ENCODE measurements around the gene DFFA.

Gene DFFA, protein sequence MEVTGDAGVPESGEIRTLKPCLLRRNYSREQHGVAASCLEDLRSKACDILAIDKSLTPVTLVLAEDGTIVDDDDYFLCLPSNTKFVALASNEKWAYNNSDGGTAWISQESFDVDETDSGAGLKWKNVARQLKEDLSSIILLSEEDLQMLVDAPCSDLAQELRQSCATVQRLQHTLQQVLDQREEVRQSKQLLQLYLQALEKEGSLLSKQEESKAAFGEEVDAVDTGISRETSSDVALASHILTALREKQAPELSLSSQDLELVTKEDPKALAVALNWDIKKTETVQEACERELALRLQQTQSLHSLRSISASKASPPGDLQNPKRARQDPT

DNA sequence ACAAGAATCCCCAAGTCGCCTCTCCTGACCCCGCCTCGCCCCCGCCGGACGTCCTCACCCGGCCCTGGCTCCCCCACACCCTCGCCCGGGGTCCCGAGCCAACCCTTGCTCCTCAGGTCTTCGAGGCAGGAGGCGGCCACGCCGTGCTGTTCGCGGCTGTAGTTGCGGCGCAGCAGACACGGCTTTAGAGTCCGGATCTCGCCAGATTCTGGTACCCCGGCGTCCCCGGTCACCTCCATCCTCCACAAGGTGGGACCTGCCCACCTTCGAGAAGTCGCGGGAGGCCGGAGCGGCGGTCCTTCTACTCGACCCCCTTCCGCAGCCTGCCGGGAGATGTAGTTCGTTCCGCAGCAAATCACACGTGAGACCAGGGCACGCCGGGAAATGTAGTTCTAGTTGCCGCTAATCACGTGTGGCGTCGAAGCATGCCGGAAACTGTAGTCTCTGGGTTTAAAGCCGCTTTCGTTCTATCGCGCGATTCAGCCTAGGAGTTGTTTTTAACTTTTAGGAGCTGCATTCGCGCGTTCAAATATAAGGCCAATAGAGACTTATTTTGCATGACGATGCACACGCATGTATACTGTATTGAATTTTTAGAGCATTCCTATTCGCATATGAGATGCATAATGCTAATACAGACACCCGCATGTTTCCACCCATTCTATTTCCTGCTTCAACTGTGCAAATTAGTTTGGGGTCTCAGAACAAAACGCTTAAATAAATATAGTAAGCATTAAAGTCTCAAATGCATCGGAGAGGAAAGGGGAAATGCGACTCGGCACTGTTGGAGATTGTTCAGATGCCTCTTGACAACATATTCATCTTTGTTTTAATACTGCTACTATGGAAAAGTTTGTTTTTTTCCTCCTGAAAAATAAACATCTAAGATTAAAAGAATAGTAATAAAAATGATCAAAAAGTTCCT lies at the start of gene DFFA:
Gene DFFA, minus strand, starts transcription at position 310 of the 925 bp plus-strand sequence. Its CDS starts 71 bp downstream, at position 239.
- peak within 1 kb of the TSS; percentile 65 for H3K27ac ChIP-seq
- TF ChIP-seq, protein P1, sequence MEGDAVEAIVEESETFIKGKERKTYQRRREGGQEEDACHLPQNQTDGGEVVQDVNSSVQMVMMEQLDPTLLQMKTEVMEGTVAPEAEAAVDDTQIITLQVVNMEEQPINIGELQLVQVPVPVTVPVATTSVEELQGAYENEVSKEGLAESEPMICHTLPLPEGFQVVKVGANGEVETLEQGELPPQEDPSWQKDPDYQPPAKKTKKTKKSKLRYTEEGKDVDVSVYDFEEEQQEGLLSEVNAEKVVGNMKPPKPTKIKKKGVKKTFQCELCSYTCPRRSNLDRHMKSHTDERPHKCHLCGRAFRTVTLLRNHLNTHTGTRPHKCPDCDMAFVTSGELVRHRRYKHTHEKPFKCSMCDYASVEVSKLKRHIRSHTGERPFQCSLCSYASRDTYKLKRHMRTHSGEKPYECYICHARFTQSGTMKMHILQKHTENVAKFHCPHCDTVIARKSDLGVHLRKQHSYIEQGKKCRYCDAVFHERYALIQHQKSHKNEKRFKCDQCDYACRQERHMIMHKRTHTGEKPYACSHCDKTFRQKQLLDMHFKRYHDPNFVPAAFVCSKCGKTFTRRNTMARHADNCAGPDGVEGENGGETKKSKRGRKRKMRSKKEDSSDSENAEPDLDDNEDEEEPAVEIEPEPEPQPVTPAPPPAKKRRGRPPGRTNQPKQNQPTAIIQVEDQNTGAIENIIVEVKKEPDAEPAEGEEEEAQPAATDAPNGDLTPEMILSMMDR (IDR thresholded peaks at IDR 0.05) = no peak

DNA sequence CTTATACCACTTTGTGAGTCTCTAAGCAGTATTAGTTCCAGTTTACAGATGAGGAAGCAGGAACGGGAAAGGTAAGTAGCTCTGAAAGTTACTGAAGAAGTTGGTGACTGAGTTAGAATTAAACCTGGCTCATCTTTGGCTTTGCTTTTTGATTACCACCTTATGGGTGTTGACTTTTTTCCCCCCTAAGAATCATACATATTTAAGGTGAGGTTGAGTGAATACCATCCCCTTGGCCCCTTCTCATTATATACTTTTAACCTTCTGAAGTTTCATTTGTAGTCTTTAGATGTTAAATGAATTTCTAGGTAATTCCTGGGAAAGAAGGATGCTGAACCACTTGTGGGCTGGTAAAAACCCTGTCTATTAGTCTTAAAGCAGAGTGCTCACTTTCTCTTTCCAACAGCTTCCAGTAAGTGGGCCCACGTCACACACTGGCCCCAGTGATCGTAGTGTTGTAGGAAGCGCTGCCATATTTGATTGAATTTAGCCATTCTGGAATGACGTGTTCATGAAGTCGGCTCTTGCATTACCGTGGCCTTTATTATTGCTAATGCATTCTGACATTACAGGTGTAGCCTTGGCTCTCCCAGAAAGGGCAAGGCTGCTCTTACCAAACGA lies 49.3 kb upstream of the DFFA start:
- H3K27ac ChIP-seq = 0 out of 2 replicates have a peak overlapping the region, but pooled peaks have one; percentile 3
- TF ChIP-seq, protein P1 (IDR thresholded peaks at IDR 0.05) = no peak
- TF ChIP-seq ZFX (IDR thresholded peaks at IDR 0.05; ENCODE audit: borderline replicate concordance) = no peak

DNA sequence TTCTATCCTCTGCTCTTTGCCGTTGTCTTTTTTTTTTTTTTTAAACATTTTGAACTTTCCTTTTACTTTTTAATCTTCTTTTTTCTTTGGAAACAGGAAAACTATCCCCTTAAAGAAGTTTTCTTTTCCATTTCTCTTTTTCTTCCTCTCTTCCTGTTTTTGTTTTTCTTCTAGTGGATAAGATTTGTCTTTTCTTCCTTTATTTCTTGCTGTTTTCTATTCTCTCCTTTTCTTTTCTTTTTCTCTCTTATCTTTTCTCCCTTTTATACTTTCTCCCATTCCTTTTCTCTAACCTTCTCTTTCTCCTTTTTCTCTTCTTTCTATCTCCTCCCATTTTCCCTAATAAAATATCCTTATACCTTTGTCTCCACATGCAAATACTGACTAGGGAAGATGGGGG lies 48.6 kb upstream of the DFFA start:
- H3K27ac ChIP-seq = no peak overlapping the region
- TF ChIP-seq ZFX (IDR thresholded peaks at IDR 0.05; ENCODE audit: borderline replicate concordance) = no peak

DNA sequence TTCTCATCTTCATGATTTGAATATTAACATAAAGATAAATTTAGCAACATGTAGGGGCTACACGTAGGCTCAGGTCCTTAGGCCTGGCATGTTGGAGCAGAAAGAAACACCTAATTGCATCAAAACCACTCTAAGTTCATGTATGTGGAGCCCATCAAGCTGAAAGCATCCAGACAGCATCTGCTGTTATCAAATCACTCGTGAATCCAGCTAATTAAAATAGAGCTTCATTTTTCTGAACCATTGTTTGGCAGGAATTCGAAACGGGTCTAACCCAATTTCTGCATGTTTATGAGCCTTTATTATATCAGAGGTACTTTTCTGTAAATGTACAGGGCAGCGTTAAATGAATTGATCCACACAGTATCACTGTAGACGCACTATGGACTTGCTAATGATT lies 48.2 kb upstream of the DFFA start:
- H3K27ac ChIP-seq = no peak overlapping the region
- TF ChIP-seq, protein P1 (IDR thresholded peaks at IDR 0.05) = no peak
- no peak for TF ChIP-seq ZFX (IDR thresholded peaks at IDR 0.05; ENCODE audit: borderline replicate concordance)

DNA sequence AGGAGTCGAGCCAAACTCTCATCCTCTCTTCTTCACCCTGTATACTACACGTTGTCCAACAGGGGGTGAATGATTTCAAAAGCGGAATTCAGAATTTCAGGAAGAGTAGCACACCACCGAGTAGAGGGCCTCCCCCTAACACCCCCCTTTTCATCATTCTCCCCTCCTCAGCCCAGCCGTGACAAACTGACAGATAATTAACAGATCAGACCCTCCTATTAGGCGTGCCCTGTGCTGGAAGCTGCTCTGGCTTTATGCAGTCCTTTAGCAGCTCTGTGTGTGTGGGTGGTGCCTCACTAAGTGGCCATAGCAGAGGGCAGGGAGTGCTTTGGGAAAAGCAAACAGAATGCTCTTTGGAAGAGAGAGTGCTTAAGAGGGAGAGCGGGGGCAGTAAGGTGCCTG lies 46.7 kb upstream of the DFFA start:
- H3K27ac ChIP-seq = peak overlapping the region; percentile 48
- TF ChIP-seq ZFX (IDR thresholded peaks at IDR 0.05; ENCODE audit: borderline replicate concordance) = no peak
- TF ChIP-seq, protein P1 (IDR thresholded peaks at IDR 0.05) = no peak

DNA sequence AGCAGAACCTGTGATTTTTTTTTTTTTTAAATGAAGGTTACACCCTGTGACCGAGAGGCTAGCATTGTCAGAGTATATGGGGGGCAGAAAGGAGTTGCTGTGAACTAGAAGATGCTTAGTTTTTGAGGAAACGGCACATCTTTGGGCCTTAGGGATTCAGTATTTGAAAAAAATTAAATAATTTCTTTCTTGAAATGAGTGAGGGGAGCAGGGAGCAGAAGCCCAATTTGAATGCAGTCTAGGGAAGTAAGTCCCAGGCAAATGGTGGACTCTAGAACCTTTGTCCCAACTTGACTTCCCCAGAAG lies 45.3 kb upstream of the DFFA start:
- H3K27ac ChIP-seq = peak overlapping the region; percentile 69

More for the DNA sequence above, 45.3 kb upstream of the DFFA start:
- TF ChIP-seq ZFX (IDR thresholded peaks at IDR 0.05; ENCODE audit: borderline replicate concordance) = no peak
- TF ChIP-seq, protein P1 (IDR thresholded peaks at IDR 0.05) = no peak
